Cardiac fibroblast (primary cell): ENCODE results near the gene ID2.

Experiments
- DNase-seq, 2 donors: peaks; one replicate each; pipeline versions ENCODE4 v3.0.0 to v3.0.0-alpha.2; 2010; ENCODE audit warnings: low read depth in 2 of 2
- H3K4me3 ChIP-seq, 2 donors: replicated peaks in 1 of 2; 1 replicate in 1 of 2; 2 replicates in 1 of 2; pipeline ENCODE4 v1.5.1; 2011; ENCODE audit warnings: low read depth in 2 of 2, low read length in 2 of 2, mild to moderate bottlenecking in 2 of 2, moderate library complexity in 1 of 2
- TF ChIP-seq, protein P1 (sequence below): IDR thresholded peaks from one replicate; pipeline ENCODE4 v1.5.1; 2011; ENCODE audit warnings: low read depth, mild to moderate bottlenecking, low read length, inconsistent platforms

ID2 gene

DNA sequence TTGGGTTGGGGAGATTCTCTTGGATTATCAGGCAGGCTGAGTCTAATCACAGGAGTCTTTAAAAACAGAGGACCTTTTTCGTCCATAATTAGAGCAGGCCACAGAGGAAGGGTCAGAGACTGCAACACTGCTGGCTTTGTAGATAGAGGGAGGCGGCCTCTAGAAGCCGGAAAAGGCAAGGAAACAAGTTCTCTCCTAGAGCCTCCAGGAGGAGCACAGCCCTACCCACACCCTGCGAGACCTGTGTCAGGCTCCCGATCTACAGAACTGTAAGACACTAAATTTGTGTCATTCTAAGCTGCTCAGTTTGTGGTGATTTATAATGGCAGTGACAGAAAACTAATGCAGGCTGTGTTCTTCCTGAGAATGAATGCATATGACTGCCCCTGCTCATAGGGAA is 15.3 kb downstream of the ID2 start:
- TF ChIP-seq, protein P1, sequence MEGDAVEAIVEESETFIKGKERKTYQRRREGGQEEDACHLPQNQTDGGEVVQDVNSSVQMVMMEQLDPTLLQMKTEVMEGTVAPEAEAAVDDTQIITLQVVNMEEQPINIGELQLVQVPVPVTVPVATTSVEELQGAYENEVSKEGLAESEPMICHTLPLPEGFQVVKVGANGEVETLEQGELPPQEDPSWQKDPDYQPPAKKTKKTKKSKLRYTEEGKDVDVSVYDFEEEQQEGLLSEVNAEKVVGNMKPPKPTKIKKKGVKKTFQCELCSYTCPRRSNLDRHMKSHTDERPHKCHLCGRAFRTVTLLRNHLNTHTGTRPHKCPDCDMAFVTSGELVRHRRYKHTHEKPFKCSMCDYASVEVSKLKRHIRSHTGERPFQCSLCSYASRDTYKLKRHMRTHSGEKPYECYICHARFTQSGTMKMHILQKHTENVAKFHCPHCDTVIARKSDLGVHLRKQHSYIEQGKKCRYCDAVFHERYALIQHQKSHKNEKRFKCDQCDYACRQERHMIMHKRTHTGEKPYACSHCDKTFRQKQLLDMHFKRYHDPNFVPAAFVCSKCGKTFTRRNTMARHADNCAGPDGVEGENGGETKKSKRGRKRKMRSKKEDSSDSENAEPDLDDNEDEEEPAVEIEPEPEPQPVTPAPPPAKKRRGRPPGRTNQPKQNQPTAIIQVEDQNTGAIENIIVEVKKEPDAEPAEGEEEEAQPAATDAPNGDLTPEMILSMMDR: no peak
- no peak overlapping the region for H3K4me3 ChIP-seq
- DNase-seq: no peak

- TF ChIP-seq, protein P1: no peak
- DNase-seq: no peak
- no peak overlapping the region for H3K4me3 ChIP-seq
Measured at GRCh38 chr2:8699839-8700238, 18.0 kb downstream of the ID2 start.

DNA sequence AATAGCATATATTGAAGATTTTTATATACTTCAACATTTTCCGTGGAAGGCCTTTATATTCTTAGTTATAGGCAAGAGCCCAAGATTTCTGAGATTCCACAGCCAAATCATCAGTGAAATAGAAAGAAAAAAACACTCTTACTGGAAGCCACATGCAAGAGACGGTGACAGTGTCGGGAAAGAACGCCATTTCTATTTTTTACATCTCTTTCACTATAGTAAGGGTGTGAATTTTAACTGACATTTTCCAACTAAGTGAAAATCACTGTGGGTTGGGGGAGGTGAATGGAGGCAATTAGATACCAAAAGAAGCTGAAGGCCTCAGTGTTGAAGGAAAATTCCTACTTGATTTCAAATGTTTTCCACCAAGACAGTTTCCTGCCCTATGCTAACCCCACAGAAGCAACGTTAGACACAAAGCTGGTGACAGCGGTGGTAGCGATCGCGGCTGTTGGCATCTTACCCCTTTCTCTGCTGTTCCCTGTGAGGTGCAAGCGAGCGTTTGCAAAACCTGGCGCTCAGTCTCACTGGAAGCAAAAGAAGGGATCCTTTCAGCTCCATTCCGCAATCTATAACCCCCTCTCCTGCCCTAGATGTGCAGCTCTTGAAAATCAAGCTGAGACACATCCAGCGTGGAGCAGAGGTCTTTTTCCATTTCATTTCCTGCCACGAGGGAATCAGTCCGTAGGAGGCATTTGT is 20.0 kb downstream of the ID2 start:
- TF ChIP-seq, protein P1: no peak
- no peak for DNase-seq
- H3K4me3 ChIP-seq: no peak overlapping the region

DNA sequence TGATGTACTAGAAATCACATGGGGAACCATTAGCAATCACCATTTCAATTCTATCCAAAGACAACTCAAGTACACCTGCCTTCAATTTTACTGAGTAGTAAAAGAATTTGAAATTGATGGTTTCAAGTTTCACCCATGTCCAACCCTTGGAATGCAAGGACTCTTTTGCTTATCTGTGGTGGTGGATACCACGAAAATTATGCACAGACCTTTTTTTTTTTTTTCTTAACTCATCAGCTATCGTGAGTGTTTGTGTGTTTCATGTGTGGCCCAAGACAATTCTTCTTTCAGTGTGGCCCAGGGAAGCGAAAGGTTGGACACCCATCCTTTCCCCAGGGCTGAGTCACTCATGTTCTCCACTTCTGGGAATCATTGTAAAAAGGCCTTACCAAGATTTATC is 23.1 kb downstream of the ID2 start:
- DNase-seq: no peak
- TF ChIP-seq, protein P1: no peak
- H3K4me3 ChIP-seq: no peak overlapping the region

DNA sequence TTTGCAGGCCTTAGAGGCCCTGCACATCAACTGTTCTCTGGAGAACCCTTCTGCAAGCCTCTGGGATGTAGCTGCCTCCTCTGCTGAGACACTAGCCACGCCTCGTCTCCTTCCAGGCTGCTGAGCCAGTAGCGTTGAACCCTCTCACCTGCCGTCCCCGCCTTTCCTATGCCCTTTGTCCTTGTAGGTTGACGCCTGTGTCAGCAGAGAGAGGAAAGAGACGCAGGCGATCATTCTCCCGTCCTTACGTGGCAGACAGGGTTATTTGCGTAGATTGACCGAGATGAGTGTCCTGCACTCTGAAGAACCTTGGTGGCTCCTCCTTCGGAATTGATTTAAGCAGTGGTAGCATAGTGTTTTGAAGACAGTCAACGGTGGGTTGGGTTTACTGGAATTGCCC is 27.8 kb downstream of the ID2 start:
- no peak for DNase-seq
- no peak overlapping the region for H3K4me3 ChIP-seq
- TF ChIP-seq, protein P1: no peak

DNA sequence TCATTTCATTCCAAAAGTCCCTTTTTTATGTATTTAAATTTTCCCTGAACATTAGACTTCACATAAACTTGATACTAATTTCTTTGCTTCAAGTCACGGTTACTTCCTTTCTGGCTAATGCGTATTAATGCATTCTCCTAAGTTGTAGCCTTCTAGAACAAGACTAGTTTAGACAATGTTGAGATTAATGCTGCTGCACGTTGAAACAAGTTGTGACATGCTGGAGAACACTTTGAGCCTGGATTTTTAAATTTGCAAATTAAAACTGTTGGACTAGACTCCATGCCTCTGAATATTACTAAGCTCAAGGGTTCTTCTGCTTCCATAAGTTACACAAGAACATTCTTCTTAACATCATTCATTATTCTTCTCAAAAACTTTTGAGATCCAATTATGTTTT is 29.1 kb downstream of the ID2 start:
- H3K4me3 ChIP-seq: no peak overlapping the region
- no peak for DNase-seq
- TF ChIP-seq, protein P1: no peak

DNA sequence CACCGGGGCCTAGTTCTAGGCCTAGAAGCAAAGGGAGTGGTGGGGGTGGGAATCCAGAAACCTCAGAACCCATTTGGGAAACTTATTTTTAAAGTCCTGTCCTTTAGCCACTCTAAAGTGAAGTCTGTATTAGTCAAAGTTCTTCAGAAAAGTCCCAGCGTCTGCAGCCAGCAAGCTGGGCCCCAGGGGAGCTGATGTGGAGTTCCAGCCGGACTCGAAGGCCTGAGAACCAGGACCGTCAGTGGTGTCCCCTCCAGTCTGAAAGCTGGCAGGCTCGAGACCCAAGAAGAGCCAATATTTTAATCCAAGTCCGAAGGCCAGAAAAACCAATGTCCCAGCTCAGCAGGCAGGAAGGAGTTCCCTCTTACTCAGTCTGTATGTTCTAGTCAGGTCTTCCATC is 32.4 kb downstream of the ID2 start:
- no peak overlapping the region for H3K4me3 ChIP-seq
- TF ChIP-seq, protein P1: no peak
- DNase-seq: no peak
